Fibroblast of the conjunctiva (primary cell): ENCODE results near the gene RNU1-3.
"Not testable (repeated sequence)": the region's sequence is repeated elsewhere in the genome, so short reads cannot be mapped to it uniquely, and the experiment has no call there.

Experiments
- DNase-seq: peaks from one replicate; pipeline ENCODE4 v3.0.0-alpha.2; 2010; ENCODE audit warnings: low read depth

RNU1-3 gene

GRCh38 chr1:16637941-16638778 is 28.6 kb downstream of the RNU1-3 start:
- DNase-seq = not testable (repeated sequence)

GRCh38 chr1:16636551-16637195 is 30.1 kb downstream of the RNU1-3 start:
- not testable (repeated sequence) for DNase-seq

- DNase-seq = not testable (repeated sequence)
Measured at GRCh38 chr1:16635959-16636358, 30.8 kb downstream of the RNU1-3 start.

GRCh38 chr1:16633540-16634282 is 33.0 kb downstream of the RNU1-3 start:
- not testable (repeated sequence) for DNase-seq

- DNase-seq = not testable (repeated sequence)
Measured at GRCh38 chr1:16632044-16632850, 34.5 kb downstream of the RNU1-3 start.

GRCh38 chr1:16631248-16632043 is 35.3 kb downstream of the RNU1-3 start:
- DNase-seq = no peak

GRCh38 chr1:16630661-16631247 is 36.0 kb downstream of the RNU1-3 start:
- no peak for DNase-seq

GRCh38 chr1:16629916-16630530 is 36.7 kb downstream of the RNU1-3 start:
- not testable (repeated sequence) for DNase-seq

- no peak for DNase-seq
Measured at GRCh38 chr1:16628361-16629111, 38.2 kb downstream of the RNU1-3 start.

GRCh38 chr1:16626409-16626983 is 40.3 kb downstream of the RNU1-3 start:
- DNase-seq = not testable (repeated sequence)

GRCh38 chr1:16625497-16626408 is 41.0 kb downstream of the RNU1-3 start:
- no peak for DNase-seq

- not testable (repeated sequence) for DNase-seq
Measured at GRCh38 chr1:16623812-16624719, 42.7 kb downstream of the RNU1-3 start.

GRCh38 chr1:16623337-16623736 is 43.4 kb downstream of the RNU1-3 start:
- not testable (repeated sequence) for DNase-seq

- DNase-seq = not testable (repeated sequence)
Measured at GRCh38 chr1:16621681-16622315, 45.0 kb downstream of the RNU1-3 start.

GRCh38 chr1:16621300-16621658 is 45.5 kb downstream of the RNU1-3 start:
- DNase-seq = no peak

GRCh38 chr1:16619803-16620501 is 46.8 kb downstream of the RNU1-3 start:
- DNase-seq = not testable (repeated sequence)
